Activated CD4-positive, alpha-beta T cell treated with anti-CD3 and anti-CD28 coated beads, Interleukin-2, amount 50 U/mL, for 4 hours (primary cell): ENCODE measurements around the gene PIGZ.
"Not testable (repeated sequence)": the region's sequence is repeated elsewhere in the genome, so short reads cannot be mapped to it uniquely, and the experiment has no call there.

Source experiments
- DNase-seq, 2 experiments: peaks; one replicate each; pipeline ENCODE4 v3.0.0-alpha.2; 2020

Gene PIGZ

DNA sequence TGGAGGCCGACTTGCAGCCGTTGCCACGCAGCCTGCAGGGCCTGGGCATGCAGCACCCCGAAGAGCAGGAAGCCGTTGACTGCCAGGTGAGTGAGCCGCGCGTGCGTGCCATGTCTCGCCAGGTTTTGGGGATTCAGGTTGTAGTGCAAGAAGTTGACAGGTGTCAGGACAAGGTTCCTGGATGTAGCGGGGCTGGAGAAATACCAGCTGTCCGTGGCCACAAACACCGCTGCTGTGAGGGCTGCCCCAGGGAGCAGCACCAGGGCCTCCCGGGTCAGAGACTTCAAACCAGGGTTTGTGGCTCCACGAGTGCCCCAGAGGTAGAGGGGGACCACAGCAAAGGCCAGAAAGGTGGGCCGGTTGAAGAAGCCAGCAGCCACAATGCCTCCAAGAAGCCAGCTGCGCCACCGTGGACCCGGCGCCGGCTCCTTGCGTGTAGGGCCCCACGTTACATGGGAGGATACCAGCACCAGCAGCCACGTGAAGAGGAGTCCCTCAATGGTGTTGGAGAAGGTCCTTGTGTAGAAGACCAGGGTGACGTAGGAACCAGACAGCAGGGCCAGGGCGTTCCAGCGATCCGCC is 20.7 kb downstream of the PIGZ start:
- no peak for DNase-seq

DNA sequence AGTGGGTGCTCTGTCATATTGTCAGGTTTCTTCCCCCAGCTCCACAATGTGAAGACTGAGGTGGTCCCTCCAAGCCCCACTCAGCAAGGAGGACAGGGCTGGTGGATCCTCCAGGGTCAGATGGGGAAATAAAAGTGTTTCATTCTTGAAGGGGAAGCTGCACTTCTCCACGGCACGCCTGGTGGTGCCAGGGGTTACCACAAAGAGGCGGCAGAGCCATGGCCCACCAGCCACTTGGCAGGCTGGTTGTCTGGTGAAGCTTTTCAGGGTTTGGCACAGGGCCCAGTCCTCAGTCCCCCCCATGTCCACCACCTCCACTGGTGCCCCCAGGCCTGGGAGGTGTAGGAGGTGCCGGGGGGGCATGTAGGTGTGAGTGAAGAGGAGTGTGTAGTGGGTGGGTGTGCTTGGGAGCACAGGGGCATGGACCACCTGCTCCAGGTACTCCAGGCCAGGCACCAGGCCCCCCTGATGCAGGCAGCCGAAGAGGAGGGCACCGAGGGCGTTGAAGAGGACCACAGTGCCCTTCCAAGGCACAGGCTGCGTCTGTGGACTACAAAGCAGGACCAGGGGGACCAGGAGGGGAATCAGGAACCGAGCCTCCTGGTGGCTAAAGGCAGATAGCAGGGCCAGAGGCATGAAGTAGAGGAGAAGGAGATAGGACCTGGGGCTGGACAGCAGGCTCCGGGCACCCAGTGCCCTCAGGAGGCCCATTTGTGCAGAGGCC is 21.3 kb downstream of the PIGZ start:
- no peak for DNase-seq

DNA sequence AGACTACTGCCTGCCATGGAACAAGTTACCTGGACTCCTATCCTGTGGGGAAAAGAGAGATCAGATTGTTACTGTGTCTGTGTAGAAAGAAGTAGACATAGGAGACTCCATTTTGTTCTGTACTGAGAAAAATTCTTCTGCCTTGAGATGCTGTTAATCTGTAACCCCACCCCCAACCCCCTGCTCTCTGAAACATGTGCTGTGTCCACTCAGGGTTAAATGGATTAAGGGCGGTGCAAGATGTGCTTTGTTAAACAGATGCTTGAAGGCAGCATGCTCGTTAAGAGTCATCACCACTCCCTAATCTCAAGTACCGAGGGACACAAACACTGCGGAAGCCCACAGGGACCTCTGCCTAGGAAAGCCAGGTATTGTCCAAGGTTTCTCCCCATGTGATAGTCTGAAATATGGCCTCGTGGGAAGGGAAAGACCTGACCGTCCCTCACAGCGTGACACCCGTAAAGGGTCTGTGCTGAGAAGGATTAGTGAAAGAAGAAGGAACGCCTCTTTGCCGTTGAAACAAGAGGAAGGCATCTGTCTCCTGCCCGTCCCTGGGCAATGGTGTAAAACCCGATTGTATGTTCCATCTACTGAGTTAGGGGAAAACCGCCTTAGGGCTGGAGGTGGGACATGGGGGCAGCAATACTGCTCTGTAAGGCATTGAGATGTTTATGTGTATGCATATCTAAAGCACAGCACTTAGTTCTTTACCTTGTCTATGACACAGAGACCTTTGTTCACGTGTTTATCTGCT is 24.4 kb downstream of the PIGZ start:
- DNase-seq = not testable (repeated sequence)

DNA sequence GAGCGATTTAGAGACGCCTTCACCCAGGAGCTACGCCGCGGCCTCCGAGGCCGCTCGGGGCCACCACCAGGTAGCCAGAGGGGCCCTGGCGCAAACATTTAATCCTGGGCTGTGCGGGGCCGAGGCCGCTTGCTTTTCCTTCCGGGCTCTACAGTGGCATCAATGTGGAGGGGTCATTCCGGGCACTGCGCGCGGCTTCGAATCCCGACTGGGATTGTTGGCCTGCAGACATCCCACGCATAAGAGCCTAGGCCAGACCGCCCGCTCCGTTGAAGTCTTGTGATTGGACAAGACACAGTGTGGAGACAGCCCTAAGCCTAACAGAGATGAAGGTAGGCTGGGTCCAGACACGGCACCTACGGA is 25.7 kb downstream of the PIGZ start:
- no peak for DNase-seq

DNA sequence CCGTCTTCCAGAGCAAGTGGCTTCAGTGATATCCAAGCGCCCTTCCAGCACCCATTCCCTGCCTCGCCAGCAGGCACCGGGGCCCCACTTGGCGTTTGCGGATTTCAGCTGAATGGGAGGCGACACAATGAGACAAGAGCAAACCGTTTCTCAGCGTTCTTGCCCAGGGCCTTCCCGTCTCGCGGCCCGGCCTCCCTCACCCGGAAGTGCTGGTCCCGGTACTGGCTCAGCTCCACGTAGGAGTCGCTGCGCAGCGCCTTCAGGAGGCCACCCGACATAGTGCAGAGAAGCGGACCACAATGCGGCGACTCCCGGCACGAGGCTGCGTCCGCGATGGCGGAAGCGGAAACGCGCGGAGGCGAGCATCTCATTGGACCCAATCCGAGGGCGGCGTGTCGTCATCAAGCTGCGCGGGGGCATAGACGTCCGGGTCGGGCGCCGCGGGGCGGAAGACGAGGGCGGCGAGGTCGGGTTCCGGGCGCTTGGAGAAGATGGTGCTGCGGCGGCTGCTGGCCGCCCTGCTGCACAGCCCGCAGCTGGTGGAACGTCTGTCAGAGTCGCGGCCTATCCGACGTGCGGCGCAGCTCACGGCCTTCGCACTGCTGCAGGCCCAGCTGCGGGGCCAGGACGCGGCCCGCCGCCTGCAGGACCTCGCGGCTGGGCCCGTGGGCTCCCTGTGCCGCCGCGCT is 26.3 kb downstream of the PIGZ start, which contains the start of gene NCBP2:
TSS of gene NCBP2 (minus strand) at position 303 of the 689 bp plus-strand sequence. CDS start at position 278, 25 bp downstream.
- peak; percentile 100 for DNase-seq

GRCh38 chr3:196941729-196942225 is 26.9 kb downstream of the PIGZ start:
- peak; percentile 58 to 67 for DNase-seq

GRCh38 chr3:196938576-196938975 is 30.1 kb downstream of the PIGZ start:
- DNase-seq = no peak

DNA sequence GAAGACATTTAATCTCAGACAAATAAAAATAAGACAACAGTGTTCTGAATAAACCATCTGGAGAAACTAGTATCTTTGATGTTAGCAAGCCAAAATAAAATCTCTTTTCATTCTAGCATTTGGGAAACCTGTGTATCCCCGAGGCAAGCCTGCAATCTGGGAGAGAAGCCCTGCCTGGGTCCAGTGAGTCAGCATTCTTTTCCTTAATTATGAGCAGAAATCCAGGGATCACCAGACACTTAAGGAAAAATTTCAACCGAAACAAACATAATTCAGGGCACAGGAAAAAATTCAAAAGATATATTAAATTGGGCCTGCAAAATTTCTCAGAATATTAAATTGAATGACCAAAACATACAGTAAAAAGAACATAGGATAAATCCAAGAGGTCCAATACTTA is 30.5 kb downstream of the PIGZ start:
- DNase-seq = no peak

DNA sequence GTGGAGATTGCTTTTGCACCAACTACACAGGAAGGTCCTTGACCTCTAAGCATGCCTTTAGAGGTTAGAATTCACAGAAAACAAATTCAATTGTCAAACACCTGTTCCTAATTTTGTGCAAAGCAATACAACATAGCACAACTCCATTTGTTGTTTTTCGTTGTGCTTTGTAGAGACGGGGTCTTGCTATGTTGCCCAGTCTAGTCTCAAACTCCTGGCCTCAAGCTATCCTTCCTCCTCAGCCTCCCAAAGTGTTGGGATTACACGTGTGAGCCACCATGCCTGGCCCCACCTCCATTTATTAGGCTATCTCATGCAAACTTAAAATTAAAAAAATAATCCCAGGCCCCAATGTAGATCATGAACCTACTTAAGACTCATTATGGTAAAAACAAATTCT is 32.3 kb downstream of the PIGZ start:
- no peak for DNase-seq

GRCh38 chr3:196932600-196932999 is 36.0 kb downstream of the PIGZ start:
- no peak for DNase-seq

DNA sequence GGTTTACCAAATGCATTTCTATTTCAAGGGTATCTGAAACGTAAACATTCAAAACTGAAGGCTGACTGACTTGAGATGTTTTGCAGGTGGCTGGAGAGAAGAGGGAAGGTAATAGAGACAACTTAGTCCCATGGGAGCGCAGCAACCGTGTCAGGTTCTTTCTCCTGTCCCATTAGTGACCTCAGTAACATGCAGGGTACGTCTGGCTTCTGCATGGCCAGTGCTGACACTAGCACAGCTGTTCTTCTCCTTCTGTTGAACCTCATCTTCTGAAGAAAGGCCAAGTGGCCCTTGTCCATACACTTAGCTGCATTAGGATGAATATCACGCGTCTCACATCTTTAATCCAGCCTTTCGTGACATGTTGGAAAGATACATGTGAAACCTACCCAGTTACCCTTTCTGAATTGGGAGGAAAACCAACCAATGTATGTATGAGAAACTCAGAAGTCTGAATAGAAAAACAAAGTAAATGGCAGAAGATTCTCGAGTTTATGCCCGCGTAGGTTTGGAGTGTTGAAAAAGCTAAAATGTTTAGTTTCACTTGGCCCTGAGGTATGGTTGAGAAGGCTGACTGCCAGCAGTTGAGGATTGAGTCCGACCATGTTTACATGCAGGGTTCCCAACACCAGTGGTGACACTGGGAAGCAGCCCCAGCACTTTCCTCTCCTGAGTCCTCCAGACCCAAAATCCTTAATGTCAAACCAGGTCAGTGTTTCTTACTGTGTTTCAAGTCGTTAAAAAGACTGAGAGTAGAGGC is 36.6 kb downstream of the PIGZ start:
- no peak for DNase-seq

- no peak for DNase-seq
These were observed 37.5 kb downstream of the PIGZ start for GRCh38 chr3:196931157-196931556.

DNA sequence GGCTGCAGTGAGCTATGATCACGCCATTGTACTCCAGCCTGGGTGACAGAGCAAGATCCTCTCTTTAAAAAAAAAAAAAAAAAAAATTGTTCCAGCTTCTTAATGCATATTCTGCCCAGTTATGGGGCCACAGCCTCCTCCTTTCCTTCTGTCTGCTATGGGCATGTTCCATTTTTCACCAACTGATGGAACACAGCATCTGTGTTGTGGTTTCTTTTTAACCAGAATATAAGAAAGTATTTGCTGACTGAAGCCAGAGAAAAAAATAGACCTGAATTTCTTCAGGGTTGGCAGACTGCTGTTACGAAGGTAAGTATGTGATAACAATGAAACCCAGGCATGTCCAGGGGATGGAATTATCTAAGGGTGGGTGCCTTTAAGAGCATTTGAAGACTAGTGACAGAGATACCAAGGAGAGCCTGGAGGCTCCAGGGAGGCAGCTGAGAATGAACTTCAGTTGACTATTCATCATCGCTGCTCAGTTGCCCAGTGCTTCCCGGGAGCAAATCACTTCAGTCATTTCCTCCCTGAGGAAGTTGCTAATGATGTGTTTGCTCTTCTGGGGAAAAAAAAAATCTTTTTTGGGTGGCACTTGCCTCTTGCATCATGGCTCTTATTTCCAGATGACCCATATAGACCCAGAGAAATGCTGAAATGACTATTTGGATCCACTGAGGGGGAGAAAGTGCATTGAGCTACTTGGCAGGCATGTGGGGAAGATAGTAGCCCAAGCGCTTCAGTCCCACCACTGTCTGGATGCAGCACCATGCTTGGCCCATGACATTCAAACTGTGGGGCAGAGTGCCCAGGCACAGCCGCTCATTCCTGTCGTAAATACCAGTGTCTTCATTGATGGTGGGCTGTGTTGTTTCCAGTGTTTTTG is 40.8 kb downstream of the PIGZ start:
- no peak for DNase-seq

DNA sequence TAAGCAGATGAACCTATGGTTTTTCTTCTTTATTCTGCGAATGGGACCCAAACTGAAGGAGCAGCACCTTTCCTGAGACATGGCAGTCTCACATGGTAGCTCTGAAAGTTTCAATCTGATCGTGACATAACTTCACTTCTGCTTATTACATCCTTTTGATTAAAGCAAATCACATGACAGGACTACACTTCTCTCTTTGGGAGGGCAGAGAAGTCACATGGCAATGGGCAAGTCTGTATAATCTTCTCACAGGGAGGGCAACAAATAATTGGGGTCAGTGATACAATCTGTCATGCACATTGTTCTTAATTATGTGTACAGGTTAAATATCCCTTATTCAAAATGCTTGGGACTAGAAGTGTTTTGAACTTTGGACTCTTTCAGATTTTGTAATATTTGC is 47.9 kb downstream of the PIGZ start:
- DNase-seq = no peak

DNA sequence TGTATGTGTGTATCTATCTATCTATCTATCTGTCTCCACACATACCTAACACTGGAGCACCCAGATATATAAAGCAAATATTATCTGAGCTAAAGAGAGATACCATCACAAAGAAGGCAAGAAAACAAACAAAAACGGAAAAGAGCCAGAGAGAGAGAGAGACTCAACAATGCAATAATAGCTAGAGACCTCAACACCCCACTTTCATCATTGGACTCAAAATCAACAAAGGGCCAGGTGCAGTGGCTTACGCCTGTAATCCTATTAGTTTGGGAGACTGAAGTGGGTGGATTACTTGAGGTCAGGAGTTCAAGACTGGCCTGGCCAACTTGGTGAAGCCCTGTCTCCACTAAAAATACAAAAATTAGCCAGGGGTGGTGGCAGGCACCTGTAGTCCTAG is 49.7 kb downstream of the PIGZ start:
- no peak for DNase-seq

- no peak for DNase-seq
These were observed 51.6 kb downstream of the PIGZ start for GRCh38 chr3:196916995-196917394.

DNA sequence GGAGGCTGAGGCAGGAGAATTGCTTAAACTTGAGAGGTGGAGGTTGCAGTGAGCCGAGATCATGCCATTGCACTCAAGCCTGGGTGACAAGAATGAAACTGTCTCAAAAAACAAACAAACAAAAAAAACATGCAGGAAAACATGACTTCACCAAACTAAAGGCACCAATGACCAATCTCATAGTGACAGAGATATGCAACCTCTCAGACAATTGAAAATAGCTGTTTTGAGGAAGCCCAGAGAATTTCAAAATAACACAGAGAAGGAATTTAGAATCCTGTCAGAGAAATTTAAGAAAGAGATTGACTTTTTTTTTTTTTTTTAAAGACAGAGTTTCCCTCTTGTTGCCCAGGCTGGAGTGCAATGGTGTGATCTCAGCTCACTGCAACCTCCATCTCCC is 52.4 kb downstream of the PIGZ start:
- DNase-seq = no peak

DNA sequence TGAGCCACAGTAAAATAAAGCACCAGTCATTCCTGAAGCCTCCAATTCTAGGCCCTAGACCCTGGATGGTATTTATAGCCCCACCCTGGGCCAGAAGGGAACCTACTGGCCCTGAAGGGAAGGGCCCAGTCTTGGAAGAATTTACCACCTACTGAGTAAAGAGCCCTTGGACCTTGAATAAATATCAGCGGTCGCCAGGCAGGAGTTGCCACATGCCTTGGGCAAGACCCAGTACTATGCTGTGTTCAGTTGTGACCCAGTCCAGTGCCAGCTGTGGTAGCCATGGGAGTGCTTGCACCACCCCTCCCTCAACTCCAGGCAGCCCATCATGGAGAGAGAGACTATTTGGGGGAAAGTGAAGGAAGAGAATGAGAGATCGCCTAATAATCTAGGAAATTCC is 53.3 kb downstream of the PIGZ start:
- DNase-seq = no peak

DNA sequence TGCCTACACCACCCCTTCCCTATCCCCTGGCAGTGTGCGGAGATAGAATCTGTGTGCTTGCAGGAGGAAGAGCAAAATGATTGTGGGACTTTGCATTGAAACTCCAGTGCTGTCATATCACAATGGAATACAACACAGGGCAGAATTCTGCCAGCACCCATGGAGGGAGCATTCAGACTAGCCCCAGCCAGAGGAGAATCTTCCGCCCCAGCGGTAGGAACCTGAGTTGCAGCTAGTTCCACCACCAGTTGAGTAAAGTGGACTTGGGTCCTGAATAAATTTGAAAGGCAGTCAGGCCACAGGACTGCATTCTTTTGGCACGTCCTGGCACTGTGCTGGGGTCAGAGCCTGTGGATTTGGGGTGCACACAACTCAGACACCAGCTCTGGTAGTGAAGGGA is 53.8 kb downstream of the PIGZ start:
- no peak for DNase-seq

- no peak for DNase-seq
These were observed 64.9 kb downstream of the PIGZ start for GRCh38 chr3:196903740-196904139.

DNA sequence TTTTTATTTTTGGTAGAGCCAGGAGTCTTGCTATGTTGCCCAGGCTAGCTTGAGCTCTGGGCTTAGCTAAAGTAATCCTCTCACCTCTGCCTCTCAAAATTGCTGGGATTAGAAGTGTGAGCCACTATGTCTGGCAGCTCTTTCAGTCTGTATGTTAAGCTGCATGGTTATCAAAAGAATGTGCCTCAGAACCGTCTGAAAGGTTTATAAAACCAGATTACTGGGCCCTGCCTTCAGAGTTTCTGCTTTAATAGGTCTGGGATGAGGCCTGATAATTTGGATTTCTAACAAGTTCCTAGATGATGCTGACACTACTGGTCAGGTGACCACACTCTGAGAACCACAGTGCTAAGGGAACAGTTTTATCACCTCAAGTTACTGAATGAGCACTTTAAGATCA is 66.3 kb downstream of the PIGZ start:
- no peak for DNase-seq

- no peak for DNase-seq
These were observed 66.9 kb downstream of the PIGZ start for GRCh38 chr3:196901768-196902167.
